A673 (cell line): ENCODE measurements around the gene MOCS1. TPM values are rescaled to one million over a fixed set of nuclear protein-coding genes. Genes with fewer than 3 reads are reported as not detected.

Experiments
- BruUV-seq: library from RNA; stranded (reverse); fragments of 400-500 nt; replicated peaks from 2 replicates; lab custom pipeline; 2021; lab: Mats Ljungman, UMichigan
- CTCF ChIA-PET: fragments of 300-600 bp; sonication (Branson Sonifier 250); formaldehyde crosslinking; loops from one replicate; lab custom pipeline; 2022; ENCODE audit warnings: antibody characterized with exemption; lab: Charles Lee
- POLR2A ChIA-PET: fragments of 300-600 bp; sonication (Branson Sonifier 250); formaldehyde crosslinking; loops from one replicate; lab custom pipeline; 2022; ENCODE audit warnings: antibody characterized with exemption; ENCODE audit not compliant: low non-redundant PET; lab: Charles Lee
- DNase-seq: peaks from one replicate; pipeline ENCODE4 v3.0.0-alpha.2; 2015; ENCODE audit warnings: low spot score
- H3K27ac ChIP-seq: fragments of 200-600 bp; sonication (generic); 2 replicates; pipeline ENCODE4 v1.5.1; 2016; ENCODE audit warnings: mixed run types, low read depth, mild to moderate bottlenecking, mixed read lengths, antibody characterized with exemption, low read length; ENCODE audit not compliant: poor library complexity, severe bottlenecking
- H3K27me3 ChIP-seq: fragments of 200-600 bp; sonication (generic); replicated peaks from 2 replicates; pipeline ENCODE4 v1.6.1; 2017; ENCODE audit warnings: mixed run types, low read depth, mild to moderate bottlenecking, mixed read lengths, antibody characterized with exemption, low read length; ENCODE audit not compliant: insufficient read depth, poor library complexity
- H3K36me3 ChIP-seq: fragments of 200-600 bp; sonication (generic); 2 replicates; pipeline ENCODE4 v1.6.1; 2016; ENCODE audit warnings: mixed run types, mild to moderate bottlenecking, mixed read lengths, antibody characterized with exemption, low read length; ENCODE audit not compliant: insufficient read depth, poor library complexity, severe bottlenecking
- H3K4me1 ChIP-seq: fragments of 200-600 bp; sonication (generic); 2 replicates; pipeline ENCODE4 v1.6.1; 2017; ENCODE audit warnings: mixed run types, mild to moderate bottlenecking, mixed read lengths, antibody characterized with exemption, low read length; ENCODE audit not compliant: insufficient read depth, poor library complexity, severe bottlenecking
- H3K4me3 ChIP-seq: fragments of 200-600 bp; sonication (generic); 2 replicates; pipeline ENCODE4 v1.5.1; 2016; ENCODE audit warnings: low read depth, mixed run types, mild to moderate bottlenecking, mixed read lengths, low read length; ENCODE audit not compliant: poor library complexity, severe bottlenecking
- H3K9me3 ChIP-seq: fragments of 200-600 bp; sonication (generic); 2 replicates; pipeline ENCODE4 v1.6.1; 2016; ENCODE audit warnings: mixed run types, low read depth, mild to moderate bottlenecking, mixed read lengths, antibody characterized with exemption, low read length; ENCODE audit not compliant: poor library complexity, severe bottlenecking
- CTCF ChIP-seq: fragments of 300-800, 200-600 bp; sonication (generic); conservative IDR thresholded peaks from 2 replicates; pipeline ENCODE4 v1.5.1; 2017; ENCODE audit warnings: low read depth, mild to moderate bottlenecking, antibody characterized with exemption, low read length, moderate library complexity, mixed read lengths
- EZH2 ChIP-seq: fragments of 200-600 bp; sonication (generic); IDR thresholded peaks from 2 replicates; pipeline ENCODE4 v1.6.1; 2017; ENCODE audit warnings: borderline replicate concordance, low read depth, mild to moderate bottlenecking, mixed read lengths, antibody characterized with exemption, low read length; ENCODE audit not compliant: poor library complexity, severe bottlenecking
- intact Hi-C: fragments of 100-400 bp; cut with micrococcal nuclease; formaldehyde crosslinking; loops from one replicate; pipeline ENCODE4 v1.10.0; 2022; ENCODE audit not compliant: unreplicated experiment
- total RNA-seq: library from RNA; stranded (reverse); gene quantifications from 2 replicates; pipeline ENCODE4 v1.2.3, GENCODE V29; 2021

The MOCS1 gene
- total RNA-seq, 1 experiment from 2014 or later: 2.5 TPM

GRCh38 chr6:39956936-39957335 lies 22.7 kb upstream of the MOCS1 start:
- BruUV-seq: no TSS peak
- DNase-seq: no peak
- Histone ChIP-seq H3K4me3 (no peak overlapping the region), H3K27ac (no peak overlapping the region), H3K9me3 (no peaks in the 10 kb centered on the region), H3K27me3 (peaks cover 7% of the 10 kb centered on the region), H3K36me3 (no peaks in the 10 kb centered on the region), H3K4me1 (no peaks in the 10 kb centered on the region)
- ChIA-PET POLR2A (no interaction called here), CTCF (no interaction called here)
- intact Hi-C loops: no loop called here
- TF ChIP-seq EZH2: no peak
- TF ChIP-seq CTCF: no peak

- Histone ChIP-seq H3K27ac (no peak overlapping the region), H3K27me3 (peaks cover 13% of the 10 kb centered on the region), H3K9me3 (no peaks in the 10 kb centered on the region), H3K4me3 (no peak overlapping the region), H3K36me3 (no peaks in the 10 kb centered on the region), H3K4me1 (no peaks in the 10 kb centered on the region)
- DNase-seq: no peak
- ChIA-PET CTCF (no interaction called here), POLR2A (no interaction called here)
- intact Hi-C loops: no loop called here
- no TSS peak for BruUV-seq
- no peak for TF ChIP-seq EZH2
- no peak for TF ChIP-seq CTCF
These were observed 18.9 kb upstream of the MOCS1 start for GRCh38 chr6:39953076-39953618.

GRCh38 chr6:39952167-39952566 lies 17.9 kb upstream of the MOCS1 start:
- ChIA-PET POLR2A (no interaction called here), CTCF (no interaction called here)
- no peak for DNase-seq
- no peaks in the 10 kb centered on the region for H3K9me3 ChIP-seq
- no peaks in the 10 kb centered on the region for H3K36me3 ChIP-seq
- H3K4me3 ChIP-seq: no peak overlapping the region
- no peak for TF ChIP-seq CTCF
- intact Hi-C loops: no loop called here
- peaks cover 13% of the 10 kb centered on the region for H3K27me3 ChIP-seq
- no peak overlapping the region for H3K27ac ChIP-seq
- BruUV-seq: no TSS peak
- no peaks in the 10 kb centered on the region for H3K4me1 ChIP-seq
